Measurements from ENCODE around the gene TMEM270. TPM values are rescaled to one million over a fixed set of nuclear protein-coding genes. Genes with fewer than 3 reads are reported as not detected.

The TMEM270 gene, protein sequence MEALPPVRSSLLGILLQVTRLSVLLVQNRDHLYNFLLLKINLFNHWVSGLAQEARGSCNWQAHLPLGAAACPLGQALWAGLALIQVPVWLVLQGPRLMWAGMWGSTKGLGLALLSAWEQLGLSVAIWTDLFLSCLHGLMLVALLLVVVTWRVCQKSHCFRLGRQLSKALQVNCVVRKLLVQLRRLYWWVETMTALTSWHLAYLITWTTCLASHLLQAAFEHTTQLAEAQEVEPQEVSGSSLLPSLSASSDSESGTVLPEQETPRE
- total RNA-seq, result not detected

DNA sequence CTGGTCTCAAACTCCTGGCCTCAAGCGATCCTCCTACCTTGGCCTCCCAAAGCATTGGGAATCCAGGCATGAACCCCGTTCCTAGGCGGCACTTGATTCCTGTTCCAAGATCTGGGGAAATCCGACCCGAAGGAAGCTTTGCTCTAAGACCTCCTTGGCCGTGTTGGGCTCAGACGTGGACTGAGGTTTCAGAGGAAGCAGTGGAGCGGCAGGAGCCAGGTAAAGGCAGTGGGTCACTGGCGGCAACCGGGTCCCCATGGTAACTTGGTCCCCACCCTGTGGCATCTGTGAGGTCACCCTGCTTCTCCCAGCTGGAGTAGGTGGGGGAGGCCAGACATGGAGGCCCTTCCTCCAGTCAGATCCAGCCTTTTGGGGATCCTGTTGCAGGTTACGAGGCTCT, at the start of gene TMEM270:
Gene TMEM270, plus strand, starts transcription at position 301 of the 400 bp plus-strand sequence. Its CDS starts 36 bp downstream, at position 337.
- Histone ChIP-seq H3K4me1 (peaks cover 0 to 1% (median 0%) of the 10 kb centered on the region in 3 donors), H3K27ac (no peak within 1 kb of the TSS), H3K9me3 (no peaks in the 10 kb centered on the region), H3K27me3 (peaks cover 7% of the 10 kb centered on the region), H3K4me3 (no peak within 1 kb of the TSS), H3K36me3 (no peaks in the 10 kb centered on the region)
- WGBS, 2 donors (ENCODE audit: low coverage in 1 of 2), result 80 to 90% methylated on average over 2 of the region's 11 CpGs
- ATAC-seq, result no peak
- no peak for TF ChIP-seq POLR2A (IDR thresholded peaks at IDR 0.05)
- TF ChIP-seq, protein P1, sequence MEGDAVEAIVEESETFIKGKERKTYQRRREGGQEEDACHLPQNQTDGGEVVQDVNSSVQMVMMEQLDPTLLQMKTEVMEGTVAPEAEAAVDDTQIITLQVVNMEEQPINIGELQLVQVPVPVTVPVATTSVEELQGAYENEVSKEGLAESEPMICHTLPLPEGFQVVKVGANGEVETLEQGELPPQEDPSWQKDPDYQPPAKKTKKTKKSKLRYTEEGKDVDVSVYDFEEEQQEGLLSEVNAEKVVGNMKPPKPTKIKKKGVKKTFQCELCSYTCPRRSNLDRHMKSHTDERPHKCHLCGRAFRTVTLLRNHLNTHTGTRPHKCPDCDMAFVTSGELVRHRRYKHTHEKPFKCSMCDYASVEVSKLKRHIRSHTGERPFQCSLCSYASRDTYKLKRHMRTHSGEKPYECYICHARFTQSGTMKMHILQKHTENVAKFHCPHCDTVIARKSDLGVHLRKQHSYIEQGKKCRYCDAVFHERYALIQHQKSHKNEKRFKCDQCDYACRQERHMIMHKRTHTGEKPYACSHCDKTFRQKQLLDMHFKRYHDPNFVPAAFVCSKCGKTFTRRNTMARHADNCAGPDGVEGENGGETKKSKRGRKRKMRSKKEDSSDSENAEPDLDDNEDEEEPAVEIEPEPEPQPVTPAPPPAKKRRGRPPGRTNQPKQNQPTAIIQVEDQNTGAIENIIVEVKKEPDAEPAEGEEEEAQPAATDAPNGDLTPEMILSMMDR (IDR thresholded peaks at IDR 0.05), result no peak
- no peak for TF ChIP-seq POLR2AphosphoS5 (IDR thresholded peaks at IDR 0.05)
- TF ChIP-seq EP300 (IDR thresholded peaks at IDR 0.05), result no peak

DNA sequence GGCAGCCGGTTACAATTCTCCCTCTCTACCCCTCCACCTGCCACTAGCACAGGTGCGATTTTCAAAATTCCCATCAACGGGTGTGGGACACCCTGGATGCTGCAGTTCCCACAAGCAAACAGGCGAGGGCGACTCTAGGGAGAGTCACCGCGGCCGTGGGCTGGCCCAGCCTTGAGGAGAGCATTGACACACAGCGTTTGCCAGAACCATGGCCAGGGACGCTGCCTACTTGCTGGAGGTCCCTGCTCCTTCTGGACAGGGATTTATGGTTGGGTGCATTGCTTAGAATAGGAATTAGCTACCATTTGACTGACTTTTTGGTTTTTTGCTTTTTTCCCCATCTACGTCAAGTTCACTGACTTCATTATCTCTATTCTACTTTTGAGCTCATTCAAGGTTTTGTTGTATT, 49.2 kb upstream of the TMEM270 start:
- H3K36me3 ChIP-seq, result no peaks in the 10 kb centered on the region
- TF ChIP-seq, protein P1 (IDR thresholded peaks at IDR 0.05), result peak; percentile 75 to 88 (median 76)
- TF ChIP-seq EP300 (IDR thresholded peaks at IDR 0.05) (no peak), POLR2A (IDR thresholded peaks at IDR 0.05) (no peak)
- H3K27ac ChIP-seq, result no peak overlapping the region
- no peak overlapping the region for H3K4me3 ChIP-seq
- peak; percentile 88 for ATAC-seq
- 12 to 23% methylated on average over 5 to 10 of the region's 11 CpGs for WGBS, 2 donors (ENCODE audit: low coverage in 1 of 2)
- H3K27me3 ChIP-seq, result peaks cover 16% of the 10 kb centered on the region
- no peaks in the 10 kb centered on the region for H3K4me1 ChIP-seq
- H3K9me3 ChIP-seq, result no peaks in the 10 kb centered on the region

DNA sequence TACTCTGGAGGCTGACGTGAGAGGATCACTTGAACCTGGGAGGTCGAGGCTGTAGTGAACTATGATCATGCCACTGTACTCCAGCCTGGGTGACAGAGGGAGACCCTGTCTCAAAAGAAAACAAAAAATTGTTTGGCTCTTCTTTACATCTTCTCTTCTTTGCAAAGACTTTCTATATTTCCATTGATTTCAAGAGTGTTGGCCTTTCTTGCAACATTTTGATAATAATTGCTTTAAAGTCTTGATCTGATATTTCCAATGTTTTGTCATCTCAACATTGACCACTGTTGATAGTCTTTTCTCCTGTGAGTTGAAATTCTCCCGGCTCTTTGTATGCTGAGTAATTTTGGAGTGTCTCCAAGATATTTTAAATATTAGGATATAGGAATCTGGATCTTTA, 48.0 kb upstream of the TMEM270 start:
- no peaks in the 10 kb centered on the region for H3K9me3 ChIP-seq
- TF ChIP-seq POLR2A (IDR thresholded peaks at IDR 0.05), result no peak
- TF ChIP-seq EP300 (IDR thresholded peaks at IDR 0.05), result no peak
- TF ChIP-seq, protein P1 (IDR thresholded peaks at IDR 0.05), result no peak
- TF ChIP-seq POLR2AphosphoS5 (IDR thresholded peaks at IDR 0.05), result no peak
- 71 to 90% methylated on average over 3 of the region's 3 CpGs for WGBS, 2 donors (ENCODE audit: low coverage in 1 of 2)
- no peaks in the 10 kb centered on the region for H3K4me1 ChIP-seq
- no peak overlapping the region for H3K4me3 ChIP-seq
- peaks cover 16% of the 10 kb centered on the region for H3K27me3 ChIP-seq
- H3K36me3 ChIP-seq, result no peaks in the 10 kb centered on the region
- H3K27ac ChIP-seq, result no peak overlapping the region
- no peak for ATAC-seq

DNA sequence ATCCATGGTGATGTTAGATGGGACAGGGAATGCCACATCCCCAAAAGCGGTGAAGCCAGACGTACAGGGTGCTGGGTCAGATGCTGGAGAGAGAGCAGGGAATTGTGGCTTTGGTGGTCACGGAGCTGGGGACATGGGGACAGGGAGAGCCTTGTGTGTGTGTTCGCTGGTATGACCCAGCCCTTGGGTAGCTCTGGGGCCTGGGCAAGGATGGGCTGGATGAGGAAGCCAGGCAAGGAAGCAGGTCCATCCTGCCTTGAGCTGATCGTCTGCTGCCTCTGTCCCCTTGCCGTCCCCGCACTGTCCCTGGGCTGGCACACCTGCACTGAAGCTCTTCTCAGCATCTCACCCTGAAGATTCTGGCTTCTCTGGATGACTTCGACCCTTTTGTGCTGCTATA, 45.5 kb upstream of the TMEM270 start:
- Histone ChIP-seq H3K4me1 (no peaks in the 10 kb centered on the region), H3K27me3 (peaks cover 13% of the 10 kb centered on the region), H3K4me3 (no peak overlapping the region), H3K36me3 (no peaks in the 10 kb centered on the region), H3K9me3 (no peaks in the 10 kb centered on the region), H3K27ac (no peak overlapping the region)
- TF ChIP-seq POLR2AphosphoS5 (IDR thresholded peaks at IDR 0.05), result no peak
- TF ChIP-seq, protein P1 (IDR thresholded peaks at IDR 0.05), result no peak
- no peak for TF ChIP-seq POLR2A (IDR thresholded peaks at IDR 0.05)
- no peak for TF ChIP-seq EP300 (IDR thresholded peaks at IDR 0.05)
- WGBS, 2 donors (ENCODE audit: low coverage in 1 of 2), result 67 to 87% methylated on average over 4 to 8 of the region's 8 CpGs
- ATAC-seq, result no peak

DNA sequence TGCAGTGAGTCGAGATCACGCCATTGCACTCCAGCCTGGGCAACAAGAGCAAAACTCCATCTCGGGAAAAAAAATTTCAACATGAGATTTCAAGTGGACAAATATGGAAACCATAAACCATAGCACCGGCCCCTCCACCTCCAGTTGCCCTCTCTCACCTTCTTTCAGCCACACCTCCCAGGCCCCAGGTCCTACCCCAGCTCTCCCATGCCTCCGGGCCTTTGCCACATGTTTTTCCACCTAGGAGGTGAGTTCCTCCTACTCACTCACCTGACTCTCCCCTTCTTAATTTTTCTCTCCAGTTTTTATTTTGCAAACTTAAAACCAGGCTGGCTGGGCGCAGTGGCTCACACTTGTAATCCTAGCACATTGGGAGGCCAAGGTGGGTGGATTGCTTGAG, 43.8 kb upstream of the TMEM270 start:
- WGBS, 2 donors (ENCODE audit: low coverage in 1 of 2), result 91 to 100% methylated on average over 1 to 6 of the region's 6 CpGs
- no peak for ATAC-seq
- TF ChIP-seq POLR2AphosphoS5 (IDR thresholded peaks at IDR 0.05), result no peak
- TF ChIP-seq, protein P1 (IDR thresholded peaks at IDR 0.05), result no peak
- TF ChIP-seq EP300 (IDR thresholded peaks at IDR 0.05), result no peak
- TF ChIP-seq POLR2A (IDR thresholded peaks at IDR 0.05), result no peak
- no peaks in the 10 kb centered on the region for H3K27me3 ChIP-seq
- no peaks in the 10 kb centered on the region for H3K36me3 ChIP-seq
- no peaks in the 10 kb centered on the region for H3K9me3 ChIP-seq
- no peak overlapping the region for H3K27ac ChIP-seq
- H3K4me1 ChIP-seq, result no peaks in the 10 kb centered on the region
- H3K4me3 ChIP-seq, result no peak overlapping the region

Measured in gastroesophageal sphincter (tissue), 4 donors.